Activated T-cell treated with anti-CD3 and anti-CD28 coated beads for 4 hours (primary cell): ENCODE results near the gene RNF182.
"Not testable (repeated sequence)": the region's sequence is repeated elsewhere in the genome, so short reads cannot be mapped to it uniquely, and the experiment has no call there.

Experiments used
- DNase-seq: peaks from one replicate; pipeline ENCODE4 v3.0.0-alpha.2; 2020

RNF182 gene

GRCh38 chr6:14004258-14004657 is 79.5 kb downstream of the RNF182 start:
- no peak for DNase-seq

GRCh38 chr6:14008809-14009208 is 84.1 kb downstream of the RNF182 start:
- DNase-seq = no peak

DNA sequence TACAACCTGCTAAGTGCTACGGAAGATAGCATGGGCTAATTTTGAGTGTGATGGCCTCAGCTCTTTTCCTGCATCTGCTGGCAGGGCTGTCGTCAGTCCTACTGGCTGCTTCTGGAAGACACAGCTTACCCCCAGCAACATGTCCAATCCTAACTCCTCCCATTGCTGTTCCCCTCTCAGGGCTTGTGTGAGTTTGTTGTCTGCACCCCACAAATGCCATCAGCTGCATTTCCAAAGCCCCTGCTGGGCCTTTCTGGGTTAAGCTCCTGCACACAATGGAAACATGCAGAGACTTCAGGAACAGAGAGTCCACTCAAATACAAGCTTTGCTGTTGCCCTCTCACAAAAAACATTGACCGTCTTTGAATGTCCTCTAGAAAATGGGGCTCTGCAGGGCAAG is 84.7 kb downstream of the RNF182 start:
- no peak for DNase-seq

DNA sequence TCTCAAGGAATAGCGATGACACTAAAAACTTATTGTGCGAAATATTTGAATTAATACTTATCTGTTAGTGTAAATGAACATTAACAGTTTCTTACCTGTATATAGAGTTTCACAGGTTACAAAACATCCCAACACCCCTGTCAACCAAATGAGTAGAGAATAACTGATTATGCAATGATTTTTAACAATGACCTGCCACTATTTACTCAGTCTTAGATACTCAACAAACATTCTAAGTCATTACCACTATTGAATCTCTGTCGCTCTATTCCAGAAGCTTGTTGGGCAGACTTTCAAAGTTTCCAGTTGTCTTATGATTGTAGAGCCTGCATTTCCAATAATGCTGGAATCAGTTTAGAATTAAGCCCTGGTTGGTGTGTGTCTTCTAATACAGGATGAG is 85.5 kb downstream of the RNF182 start:
- no peak for DNase-seq

- no peak for DNase-seq
These were observed 87.7 kb downstream of the RNF182 start for GRCh38 chr6:14012313-14013030.

- DNase-seq = no peak
These were observed 91.2 kb downstream of the RNF182 start for GRCh38 chr6:14015964-14016363.

- DNase-seq = no peak
These were observed 91.7 kb downstream of the RNF182 start for GRCh38 chr6:14016432-14016831.

DNA sequence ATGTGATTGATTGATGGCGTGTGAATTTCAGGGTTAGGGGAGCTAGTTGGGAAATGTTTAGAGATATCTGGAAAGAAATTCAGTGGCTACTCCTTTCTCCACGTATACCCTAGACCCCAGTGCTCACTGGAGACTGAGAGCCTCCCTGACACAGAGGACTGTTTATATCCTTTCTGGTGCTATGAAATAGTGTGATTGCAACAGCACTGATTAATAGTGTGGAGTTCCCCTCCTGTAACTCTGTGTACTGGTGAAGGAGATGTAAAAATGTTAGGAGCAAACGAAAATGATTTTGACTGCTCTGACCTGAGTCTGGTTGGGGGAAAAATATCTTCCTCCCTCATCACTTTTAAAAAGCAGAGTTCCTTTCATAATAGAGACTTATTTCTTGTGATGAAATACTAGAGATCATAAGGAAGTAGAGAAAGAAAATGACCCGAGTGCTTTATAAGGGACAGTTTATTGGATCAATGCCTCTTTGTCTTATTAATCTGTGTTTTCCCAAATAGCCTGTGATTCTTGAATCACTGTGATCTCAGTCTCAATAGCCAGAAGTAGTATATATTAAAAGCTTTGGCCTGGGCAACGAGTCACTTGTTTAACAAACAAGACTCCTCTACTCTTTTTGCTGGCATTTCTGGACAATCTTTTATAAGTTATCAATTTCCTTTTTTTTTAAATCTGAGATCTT is 92.3 kb downstream of the RNF182 start:
- no peak for DNase-seq

DNA sequence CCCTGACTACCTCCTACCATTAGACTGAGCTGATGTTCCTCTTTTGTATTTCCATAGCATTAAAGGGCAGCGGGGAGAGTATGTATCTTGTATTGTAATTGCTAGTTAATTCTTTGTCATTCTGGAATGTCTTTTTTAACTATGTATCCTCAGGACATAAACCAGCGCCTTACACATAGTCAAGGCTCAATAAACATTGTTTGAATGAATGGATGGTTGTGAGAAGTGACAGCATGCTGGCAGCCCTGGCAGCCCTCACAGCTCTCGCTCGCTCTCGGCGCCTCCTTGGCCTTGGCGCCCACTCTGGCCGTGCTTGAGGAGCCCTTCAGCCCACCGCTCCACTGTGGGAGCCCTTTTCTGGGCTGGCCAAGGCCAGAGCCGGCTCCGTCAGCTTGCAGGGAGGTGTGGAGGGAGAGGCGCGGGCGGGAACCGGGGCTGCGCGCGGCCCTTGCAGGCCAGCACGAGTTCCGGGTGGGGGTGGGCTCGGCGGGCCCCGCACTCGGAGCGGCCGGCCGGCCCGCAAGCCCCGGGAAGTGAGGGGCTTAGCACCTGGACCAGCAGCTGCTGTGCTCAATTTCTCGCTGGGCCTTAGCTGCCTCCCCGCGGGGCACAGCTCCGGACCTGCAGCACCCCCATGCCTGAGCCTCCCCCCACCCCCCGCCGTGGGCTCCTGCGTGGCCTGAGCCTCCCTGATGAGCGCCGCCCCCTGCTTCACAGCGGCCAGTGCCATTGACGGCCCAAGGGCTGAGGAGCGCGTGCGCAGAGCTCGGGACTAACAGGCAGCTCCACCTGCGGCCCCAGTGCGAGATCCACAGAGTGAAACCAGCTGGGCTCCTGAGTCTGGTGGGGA is 93.1 kb downstream of the RNF182 start:
- no peak for DNase-seq

DNA sequence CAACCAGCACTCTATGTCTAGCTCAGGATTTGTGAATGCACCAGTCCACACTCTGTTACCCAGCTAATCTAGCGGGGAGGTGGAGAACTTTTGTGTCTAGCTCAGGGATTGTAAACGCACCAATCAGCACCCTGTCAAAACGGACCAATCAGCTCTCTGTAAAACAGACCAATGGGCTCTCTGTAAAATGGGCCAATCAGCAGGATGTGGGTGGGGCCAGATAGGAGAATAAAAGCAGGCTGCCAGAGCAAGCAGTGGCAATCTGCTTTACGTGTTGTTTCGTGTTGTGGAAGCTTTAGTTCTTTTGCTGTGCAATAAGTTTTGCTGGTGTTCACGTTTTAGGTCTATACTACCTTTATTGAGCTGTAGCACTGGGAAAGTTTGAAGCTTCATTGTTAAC is 93.8 kb downstream of the RNF182 start:
- not testable (repeated sequence) for DNase-seq

DNA sequence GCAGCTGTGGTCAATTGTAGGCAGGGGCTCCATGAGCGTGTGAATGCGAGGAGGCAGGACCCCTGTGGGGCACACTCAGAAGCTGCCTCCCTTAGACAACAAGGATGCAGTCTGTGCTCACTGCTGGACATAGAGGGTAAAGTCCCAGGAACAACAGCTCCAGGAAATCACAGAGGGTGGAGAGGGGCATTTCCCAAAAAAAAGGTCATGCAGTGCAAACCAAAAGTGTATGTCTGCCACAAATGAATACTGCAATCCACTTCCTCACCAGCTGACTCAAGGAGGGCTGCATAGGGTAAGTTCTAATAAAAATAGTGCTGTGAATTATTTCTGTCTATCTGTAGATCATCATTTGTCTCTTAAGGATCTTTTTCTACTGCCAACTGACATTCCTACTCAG is 95.8 kb downstream of the RNF182 start:
- DNase-seq = no peak

DNA sequence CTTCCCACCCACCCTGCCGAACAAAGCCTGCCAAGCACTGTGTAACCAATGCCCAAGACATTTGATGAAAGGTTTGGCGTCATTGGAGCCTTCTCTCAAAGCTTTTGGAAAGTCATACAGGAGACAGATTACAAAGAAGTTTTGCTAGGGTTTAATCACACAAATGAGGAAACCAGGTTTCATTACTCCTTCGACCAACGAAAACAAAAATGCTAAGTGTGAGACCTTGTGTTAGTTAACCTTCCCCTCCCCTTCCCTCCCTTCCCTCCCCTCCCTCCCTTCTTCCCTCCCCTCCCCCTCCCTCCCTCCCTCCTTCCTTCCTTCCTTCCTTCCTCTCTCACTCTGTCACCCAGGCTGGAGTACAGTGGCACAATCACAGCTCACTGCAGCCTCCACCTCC is 96.7 kb downstream of the RNF182 start:
- no peak for DNase-seq

GRCh38 chr6:14022673-14023072 is 97.9 kb downstream of the RNF182 start:
- no peak for DNase-seq

- no peak for DNase-seq
These were observed 99.1 kb downstream of the RNF182 start for GRCh38 chr6:14023855-14024254.

DNA sequence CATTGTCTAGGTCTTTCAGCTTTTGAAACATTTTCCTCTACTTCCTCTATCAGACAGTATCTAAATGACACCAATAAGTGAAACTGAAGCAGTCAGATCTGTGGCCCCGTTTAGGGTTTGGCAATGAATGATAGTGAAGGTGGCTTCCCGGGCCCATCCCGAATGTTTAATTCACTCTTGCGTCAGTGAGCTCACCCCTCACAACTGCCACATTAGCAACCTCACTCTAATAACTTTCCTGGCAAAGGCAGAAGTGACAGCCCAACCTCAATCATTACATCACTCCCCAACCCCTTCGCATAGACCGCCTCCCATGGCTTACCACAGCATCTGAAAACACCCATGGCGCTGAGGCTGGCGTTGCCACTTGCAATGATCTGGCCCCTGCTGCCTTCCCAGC is 100.4 kb downstream of the RNF182 start:
- no peak for DNase-seq

- DNase-seq = no peak
These were observed 102.2 kb downstream of the RNF182 start for GRCh38 chr6:14026831-14027539.

DNA sequence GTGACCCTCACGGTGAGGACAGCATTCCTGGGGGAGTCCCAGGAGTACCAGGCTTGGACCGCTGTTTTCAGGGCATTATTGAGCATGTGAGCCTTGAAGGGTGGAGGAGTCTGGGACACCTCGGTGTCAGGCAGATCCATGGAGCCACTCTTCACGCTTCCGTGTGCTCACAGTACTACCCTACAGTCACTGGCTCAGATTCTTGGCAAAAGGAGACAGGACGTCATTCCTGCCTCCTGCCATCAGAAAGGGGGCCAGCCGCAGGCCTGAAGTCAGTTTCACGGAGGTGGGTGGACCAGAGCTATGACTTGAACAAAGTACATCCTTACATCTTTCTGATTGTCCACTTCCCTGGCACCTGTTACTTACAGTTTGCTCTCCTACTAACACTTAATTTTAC is 103.9 kb downstream of the RNF182 start:
- no peak for DNase-seq

DNA sequence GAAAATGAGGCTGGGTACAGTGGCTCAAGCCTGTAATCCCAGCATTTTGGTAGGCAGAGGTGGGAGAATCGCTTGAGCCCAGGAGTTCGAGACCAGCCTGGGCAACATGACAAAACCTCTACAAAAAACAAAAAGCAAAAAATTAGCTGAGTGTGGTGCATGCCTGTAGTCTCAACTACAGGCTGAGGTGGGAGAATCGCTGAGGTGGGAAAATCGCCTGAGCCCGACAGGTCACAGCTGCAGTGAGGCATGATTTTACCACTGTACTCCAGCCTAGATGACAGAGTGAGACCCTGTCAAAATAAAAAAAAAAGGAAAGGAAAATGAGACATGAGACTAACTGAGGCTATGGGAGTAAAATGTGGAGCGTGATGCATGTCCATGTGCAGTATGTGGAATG is 104.9 kb downstream of the RNF182 start:
- no peak for DNase-seq
